Lung (tissue), 12 donors: ENCODE results near the gene CXCR4. TPM values are rescaled to one million over a fixed set of nuclear protein-coding genes. Genes with fewer than 3 reads are reported as not detected.

Experiments
- ATAC-seq: fragments of 200-7000 bp; cut with Tn5 transposase; one replicate; pipeline ENCODE4 v1.9.1; 2020; ENCODE audit warnings: moderate number of reproducible peaks; ENCODE audit not compliant: insufficient read depth, low FRiP score
- DNase-seq, 3 donors: peaks; one replicate each; pipeline ENCODE4 v3.0.0-alpha.2; 2013 to 2017
- H3K27ac ChIP-seq, 2 donors: one replicate each; pipeline ENCODE4 v1.5.1; 2013; ENCODE audit warnings: mild to moderate bottlenecking in 2 of 2, moderate library complexity in 2 of 2, control low read depth in 1 of 2, inconsistent platforms in 1 of 2, low read depth in 1 of 2, low read length in 1 of 2
- H3K27me3 ChIP-seq, 3 donors: one replicate each; pipeline ENCODE4 v1.5.1; 2013; ENCODE audit warnings: low read length in 2 of 3; ENCODE audit not compliant: control insufficient read depth in 3 of 3, insufficient read depth in 3 of 3
- H3K36me3 ChIP-seq, 4 donors: one replicate each; pipeline ENCODE4 v1.5.1; 2013; ENCODE audit warnings: low read length in 4 of 4, mild to moderate bottlenecking in 1 of 4, moderate library complexity in 1 of 4; ENCODE audit not compliant: control insufficient read depth in 4 of 4, insufficient read depth in 4 of 4
- H3K4me1 ChIP-seq, 5 donors: one replicate each; pipeline ENCODE4 v1.5.1; 2013; ENCODE audit warnings: low read length in 5 of 5, mild to moderate bottlenecking in 2 of 5, moderate library complexity in 1 of 5; ENCODE audit not compliant: control insufficient read depth in 5 of 5, insufficient read depth in 5 of 5
- H3K4me3 ChIP-seq: one replicate; pipeline ENCODE4 v1.5.1; 2013; ENCODE audit warnings: mild to moderate bottlenecking, control low read depth, moderate library complexity
- H3K9ac ChIP-seq, 2 donors: one replicate each; pipeline ENCODE4 v1.5.1; 2013; ENCODE audit warnings: low read length in 2 of 2, control low read depth in 1 of 2; ENCODE audit not compliant: insufficient read depth in 1 of 2
- H3K9me3 ChIP-seq, 4 donors: one replicate each; pipeline ENCODE4 v1.5.1; 2013; ENCODE audit warnings: low read length in 3 of 4, mild to moderate bottlenecking in 1 of 4, moderate library complexity in 1 of 4; ENCODE audit not compliant: control insufficient read depth in 4 of 4, insufficient read depth in 3 of 4
- CTCF ChIP-seq: IDR thresholded peaks from 2 replicates; pipeline ENCODE4 v1.5.1; 2012; ENCODE audit warnings: mild to moderate bottlenecking; ENCODE audit errors: control extremely low read depth, extremely low read depth
- WGBS, 2 donors: extraction: QIAGEN DNeasy Blood & Tissue Kit; methylation state at CpG; one replicate each; pipeline ENCODE4 v1.1.7; 2013; 5-methylcytosine and 5-hydroxymethylcytosine counted together
- polyA plus RNA-seq, 2 donors: library from polyadenylated mRNA; stranded (reverse); fragments of 200-250 nt; gene quantifications; one replicate each; pipeline ENCODE4 v1.2.1, GENCODE V29; 2013
- total RNA-seq, 2 donors: library from RNA; depleted of rRNA in 1 of 2; stranded (reverse); fragments of >200 nt in 1 of 2; gene quantifications; one replicate each; pipeline ENCODE4 v1.2.1, GENCODE V29; 2014 to 2021
- donor health status: control.
- donor health status: control.
- donor health status: Bipolar disorder and iron deficiency.
- donor health status: healthy.
- donor health status: DM: yes; HTN: yes; CAD: no.

The CXCR4 gene
- total and polyA plus RNA-seq, 4 donors = 17.5 to 214 (median 73.1) TPM

DNA sequence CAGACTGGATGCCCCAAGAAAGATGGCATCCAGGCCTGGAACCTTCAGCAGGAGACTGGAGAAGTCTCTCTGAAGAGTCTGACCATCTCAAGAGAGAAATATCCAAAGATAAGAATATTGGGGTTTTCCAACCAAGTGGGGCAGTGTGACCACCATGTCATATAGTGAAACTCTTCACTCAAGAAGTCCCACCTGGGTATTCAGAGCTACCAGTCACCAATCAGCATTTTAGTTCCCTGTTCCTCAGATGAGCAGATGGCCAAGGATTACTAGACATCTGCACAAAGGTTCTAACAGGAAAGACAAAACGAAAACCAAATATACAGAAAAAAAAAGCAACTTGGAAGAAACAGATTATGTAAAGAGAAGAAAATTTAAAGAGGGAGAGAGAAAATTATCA, 38.5 kb upstream of the CXCR4 start:
- no peak for DNase-seq
- 58 to 82% methylated on average over 1 of the region's 1 CpG for WGBS, 2 donors
- Histone ChIP-seq H3K9ac (no peak overlapping the region), H3K27me3 (peaks cover 0 to 3% (median 0%) of the 10 kb centered on the region in 3 donors), H3K36me3 (no peaks in the 10 kb centered on the region), H3K9me3 (no peaks in the 10 kb centered on the region), H3K4me3 (no peak overlapping the region), H3K27ac (no peak overlapping the region), H3K4me1 (no peaks in the 10 kb centered on the region)
- ATAC-seq = no peak
- no peak for TF ChIP-seq CTCF

DNA sequence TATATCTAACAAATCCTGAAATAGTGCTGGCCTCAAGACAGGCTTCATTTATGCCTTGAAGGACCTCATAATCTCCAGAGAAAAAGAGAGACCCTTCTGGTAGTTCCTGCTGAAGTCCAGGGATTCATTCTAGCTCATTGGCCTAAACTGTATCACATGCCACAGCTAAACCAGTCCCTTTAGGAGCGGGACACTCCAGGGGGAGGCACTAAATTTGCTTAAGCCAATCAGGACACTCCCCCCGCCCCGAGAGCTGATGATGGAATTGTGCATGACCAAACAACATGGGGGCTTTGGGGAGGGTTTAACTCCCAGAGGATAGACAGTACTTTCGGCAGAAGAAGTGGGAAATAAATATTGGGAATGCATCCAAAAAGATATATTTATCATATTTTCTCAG, 36.4 kb upstream of the CXCR4 start:
- Histone ChIP-seq H3K36me3 (no peaks in the 10 kb centered on the region), H3K27me3 (peaks cover 0 to 3% (median 0%) of the 10 kb centered on the region in 3 donors), H3K9ac (no peak overlapping the region), H3K4me1 (no peaks in the 10 kb centered on the region), H3K9me3 (no peaks in the 10 kb centered on the region), H3K4me3 (no peak overlapping the region), H3K27ac (no peak overlapping the region)
- DNase-seq = no peak
- ATAC-seq = no peak
- TF ChIP-seq CTCF = no peak
- 83 to 92% methylated on average over 4 of the region's 4 CpGs for WGBS, 2 donors

DNA sequence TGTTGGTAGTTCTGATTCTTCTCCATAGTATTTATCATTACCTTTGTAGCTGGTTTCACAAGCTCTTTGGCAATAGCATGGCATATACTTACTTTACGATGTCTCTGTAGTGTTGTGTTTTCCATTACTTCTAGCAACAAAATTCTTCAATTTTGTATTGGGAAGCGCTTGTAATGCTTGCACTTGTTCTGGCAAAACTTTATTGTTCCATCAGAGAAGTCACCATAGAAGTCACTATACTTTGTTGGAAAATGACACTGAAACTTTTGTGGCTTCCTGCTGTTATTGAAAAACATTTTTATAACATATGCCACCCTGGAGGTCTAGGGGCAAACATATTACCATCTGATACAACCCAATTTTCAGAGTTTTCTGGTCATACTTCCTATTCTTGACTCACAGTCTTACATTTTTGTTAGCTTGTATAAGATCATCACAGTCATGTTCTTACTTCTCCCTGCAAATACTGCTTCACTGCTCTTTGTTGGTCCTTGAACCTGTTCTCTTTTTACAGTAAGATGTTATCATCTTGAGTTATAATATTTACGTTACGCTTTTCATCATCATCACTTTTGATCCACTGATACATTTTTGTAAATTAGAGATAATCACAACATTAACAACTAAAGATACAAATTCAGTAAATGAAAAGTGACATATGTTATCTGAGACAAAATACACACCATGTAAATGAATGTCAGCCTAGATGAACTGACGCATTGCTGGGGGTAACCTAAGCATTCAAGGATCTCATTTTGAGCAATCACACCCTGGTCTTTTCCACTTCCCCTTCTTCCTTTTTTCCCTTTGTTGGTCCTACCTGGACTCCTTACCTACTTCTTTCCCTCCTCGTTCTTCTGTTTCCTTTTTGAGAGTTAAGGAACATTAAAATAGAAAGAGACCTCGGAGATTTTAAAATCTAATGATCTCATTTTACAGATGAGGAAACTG, 33.3 kb upstream of the CXCR4 start:
- no peaks in the 10 kb centered on the region for H3K36me3 ChIP-seq
- H3K9me3 ChIP-seq = no peaks in the 10 kb centered on the region
- no peaks in the 10 kb centered on the region for H3K4me1 ChIP-seq
- no peak overlapping the region for H3K4me3 ChIP-seq
- ATAC-seq = no peak
- no peak overlapping the region for H3K27ac ChIP-seq
- H3K9ac ChIP-seq = no peak overlapping the region
- TF ChIP-seq CTCF = no peak
- H3K27me3 ChIP-seq = no peaks in the 10 kb centered on the region
- WGBS, 2 donors = 76 to 77% methylated on average over 7 of the region's 7 CpGs
- DNase-seq = no peak
